Coronary artery (tissue), 2 donors: ENCODE results near the gene SLC5A6.

Source experiments
- DNase-seq: peaks from one replicate; pipeline ENCODE4 v3.0.0-alpha.2; 2017; ENCODE audit warnings: low spot score
- H3K27ac ChIP-seq, 2 donors: fragments of 200-600 bp; sonication (generic); one replicate each; pipeline ENCODE4 v1.5.1; 2016 to 2019
- H3K4me3 ChIP-seq: fragments of 200-600 bp; sonication (generic); 2 replicates; pipeline ENCODE4 v1.5.1; 2016; ENCODE audit warnings: mild to moderate bottlenecking, moderate library complexity
- CTCF ChIP-seq: fragments of 200-600 bp; sonication (generic); IDR thresholded peaks from one replicate; pipeline ENCODE4 v1.5.1; 2019; ENCODE audit warnings: antibody characterized with exemption

Gene SLC5A6

DNA sequence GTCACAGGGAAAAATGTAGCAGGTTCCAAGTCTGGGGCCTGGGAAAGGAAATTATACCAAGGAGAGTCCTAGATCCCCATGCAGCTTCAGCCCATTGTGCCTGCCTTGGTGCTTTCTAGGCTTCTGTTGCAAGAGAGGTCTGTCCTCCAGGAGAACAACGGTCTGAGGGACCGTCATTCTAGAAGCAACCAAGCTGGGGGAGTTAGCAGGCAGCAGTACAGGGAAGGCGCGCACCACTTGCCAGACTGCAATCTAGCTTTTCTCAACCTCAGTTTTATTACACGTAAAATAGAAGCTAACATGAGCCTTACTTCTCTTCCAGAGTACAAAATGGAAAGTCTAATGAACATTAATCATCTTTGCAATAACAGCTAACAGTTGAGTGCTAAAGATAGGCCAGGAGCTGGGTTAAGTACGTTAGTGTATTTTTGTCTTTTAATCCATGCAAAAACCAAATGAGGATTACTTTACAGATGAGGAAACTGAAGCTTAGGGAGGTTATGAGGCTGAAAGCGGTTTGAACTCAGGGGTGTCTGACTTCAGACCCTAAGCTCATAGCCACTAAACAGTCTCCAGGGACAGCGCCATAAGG lies 61.3 kb downstream of the SLC5A6 start:
- no peak for TF ChIP-seq CTCF
- DNase-seq, result no peak
- no peak overlapping the region for H3K4me3 ChIP-seq
- H3K27ac ChIP-seq, result no peak overlapping the region
